NCI-H1092 (cell line): ENCODE data around the gene ABCC11.

Source experiments
- DNase-seq: peaks from one replicate; lab custom pipeline; 2025; lab: John Stamatoyannopoulos, UW

ABCC11 gene

GRCh38 chr16:48161906-48162305, 85.4 kb downstream of the ABCC11 start:
- no peak for DNase-seq

- DNase-seq = no peak
Observed at GRCh38 chr16:48160575-48160974, 86.8 kb downstream of the ABCC11 start.

DNA sequence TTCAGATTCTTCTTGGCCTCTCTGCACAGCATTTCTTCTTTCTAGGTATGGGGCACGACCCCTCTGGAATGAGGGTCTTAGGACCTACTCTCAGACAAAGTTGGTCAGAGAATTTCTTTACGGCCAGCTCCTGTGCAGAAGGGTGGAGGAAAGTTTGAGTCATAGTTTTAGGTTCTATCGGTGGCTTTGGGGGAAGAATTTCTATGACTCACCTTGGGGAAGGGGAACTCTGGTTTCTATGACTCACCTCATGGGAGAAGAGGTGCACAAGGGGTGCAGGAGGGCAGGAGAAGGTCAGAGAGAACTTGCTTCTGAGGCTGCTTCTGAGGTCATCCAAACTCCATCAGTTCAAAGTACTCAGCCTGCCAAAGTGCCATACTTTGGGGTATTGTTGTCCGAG, 89.0 kb downstream of the ABCC11 start:
- DNase-seq = no peak

DNA sequence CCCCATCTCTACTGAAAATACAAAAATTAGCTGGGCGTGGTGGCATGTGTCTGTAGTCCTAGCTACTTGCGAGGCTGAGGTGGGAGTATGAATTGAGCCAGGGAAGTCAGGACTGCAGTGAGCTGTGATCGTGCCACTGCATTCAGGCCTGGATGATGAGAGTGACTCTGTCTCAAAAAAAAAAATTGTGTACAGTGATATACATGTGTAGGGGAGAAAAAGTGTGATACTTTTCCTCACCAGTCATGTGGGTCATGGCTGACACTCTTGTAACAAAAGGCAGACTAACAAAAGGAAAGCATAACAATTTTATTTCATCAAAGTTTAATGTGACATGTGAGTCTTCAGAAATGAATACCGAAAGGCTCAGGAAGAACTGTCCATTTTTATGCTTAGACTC, 89.5 kb downstream of the ABCC11 start:
- DNase-seq = no peak

- no peak for DNase-seq
Observed at GRCh38 chr16:48157302-48157701, 90.0 kb downstream of the ABCC11 start.

DNA sequence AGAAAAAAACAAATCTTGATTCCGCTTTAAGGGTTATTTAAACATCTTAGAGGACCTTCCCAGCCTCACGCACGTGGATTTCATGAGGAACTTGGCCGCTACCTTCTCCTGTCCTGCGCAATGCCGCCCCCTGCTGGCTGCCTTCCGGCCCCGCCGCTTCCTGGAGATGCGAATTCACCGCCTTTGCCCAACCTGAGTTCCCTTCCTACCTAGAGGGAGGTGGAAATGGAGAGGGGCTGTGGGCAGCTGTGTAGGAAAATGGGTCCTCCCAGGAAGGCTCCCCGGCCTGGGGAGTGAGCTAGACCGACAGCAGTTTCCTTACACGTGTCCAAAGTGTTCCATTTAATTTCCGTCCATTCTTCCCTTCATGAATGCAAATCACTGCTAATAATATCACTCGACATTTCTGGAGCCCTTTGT, 90.5 kb downstream of the ABCC11 start:
- peak; percentile 29 for DNase-seq

GRCh38 chr16:48155926-48156789, 91.2 kb downstream of the ABCC11 start, which contains the start of gene ABCC12:
Gene ABCC12, minus strand, starts transcription at chr16:48155993. Its CDS starts 9,569 bp downstream, at chr16:48146424.
- no peak for DNase-seq

- DNase-seq = no peak
Observed at GRCh38 chr16:48153774-48154173, 93.6 kb downstream of the ABCC11 start.

DNA sequence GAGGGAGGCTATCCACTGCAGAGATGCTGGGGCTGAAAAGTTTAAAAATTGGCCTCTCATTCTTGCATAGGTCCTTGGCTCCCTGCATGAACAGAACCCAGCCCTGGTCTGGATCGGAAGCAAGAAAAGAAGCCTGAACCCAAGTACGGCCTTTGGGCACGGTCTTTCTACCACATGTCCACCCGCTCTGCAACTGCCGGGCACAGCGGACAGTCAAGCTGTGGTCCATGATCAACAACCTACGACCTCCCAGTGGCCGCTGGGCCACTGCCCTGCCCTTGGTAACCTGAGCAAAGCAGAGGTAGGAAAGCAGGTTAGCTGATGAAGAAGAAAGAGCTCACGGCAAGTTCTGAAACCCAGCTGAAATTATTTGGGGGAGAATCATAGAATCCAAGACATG, 95.1 kb downstream of the ABCC11 start:
- no peak for DNase-seq

GRCh38 chr16:48150707-48151106, 96.6 kb downstream of the ABCC11 start:
- no peak for DNase-seq

DNA sequence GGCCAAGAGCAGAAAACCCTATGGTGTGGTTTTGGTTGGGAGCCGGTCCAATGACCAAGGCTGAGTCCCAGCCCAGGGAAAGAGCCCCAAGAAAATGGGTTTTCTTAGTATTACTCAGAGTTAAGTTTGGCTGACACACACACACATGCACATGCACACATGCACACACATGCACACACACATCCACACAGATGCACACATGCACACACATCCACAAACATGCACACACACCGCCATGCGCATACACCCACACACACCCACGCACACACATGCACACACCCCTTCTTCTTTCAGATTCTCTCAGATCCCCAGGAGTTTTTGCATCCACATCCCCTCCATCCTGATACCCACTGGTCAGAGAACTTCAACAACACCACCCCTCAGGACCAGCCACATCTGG, 100.6 kb downstream of the ABCC11 start:
- no peak for DNase-seq

GRCh38 chr16:48146131-48146530, 101.2 kb downstream of the ABCC11 start:
- DNase-seq = no peak

DNA sequence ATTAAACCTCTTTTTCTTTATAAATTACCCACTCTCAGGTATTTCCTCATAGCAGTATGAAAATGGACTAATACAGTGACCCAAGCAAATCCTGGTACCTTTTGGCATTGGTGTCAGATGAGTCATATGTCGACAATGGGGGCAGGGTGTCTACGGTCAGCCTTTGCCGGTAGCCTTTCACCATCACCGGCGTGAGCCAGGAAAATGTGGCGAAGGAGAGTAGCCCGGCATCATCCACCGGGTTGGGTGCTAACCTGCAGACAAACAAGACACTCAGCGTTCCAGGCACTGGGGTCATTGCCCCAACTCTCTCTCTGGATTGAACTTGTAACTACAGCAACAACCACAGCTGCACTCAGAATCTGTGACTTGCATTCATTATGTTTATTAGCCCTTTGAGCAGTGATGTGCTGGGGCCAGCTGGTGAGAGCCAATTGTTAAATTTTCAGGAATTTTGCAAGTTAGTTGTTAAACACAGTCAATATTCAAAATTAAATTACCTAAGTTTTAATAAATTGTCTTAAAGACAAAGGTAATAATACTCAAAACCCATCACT, 103.4 kb downstream of the ABCC11 start:
- DNase-seq = no peak

DNA sequence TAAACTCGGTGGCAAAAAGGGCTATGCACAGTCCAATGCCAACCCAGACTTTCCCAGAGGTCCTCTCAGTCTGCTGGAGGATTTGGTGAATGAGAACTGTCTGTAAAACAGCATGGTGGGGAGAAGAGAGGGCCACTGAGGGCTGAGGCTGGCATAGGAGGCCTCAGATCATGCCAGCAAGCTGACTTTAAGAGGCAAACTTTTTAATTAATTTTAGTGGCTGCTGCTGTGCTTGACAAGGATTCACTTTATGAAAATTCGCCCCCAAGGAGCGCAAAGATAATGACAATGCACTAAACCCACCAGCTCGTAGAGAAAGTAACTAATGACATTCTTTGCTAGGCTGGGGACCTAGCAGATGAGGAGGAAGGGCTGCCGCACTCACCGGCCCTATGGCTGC, 106.5 kb downstream of the ABCC11 start:
- no peak for DNase-seq

- DNase-seq = no peak
Observed at GRCh38 chr16:48139517-48139916, 107.8 kb downstream of the ABCC11 start.

DNA sequence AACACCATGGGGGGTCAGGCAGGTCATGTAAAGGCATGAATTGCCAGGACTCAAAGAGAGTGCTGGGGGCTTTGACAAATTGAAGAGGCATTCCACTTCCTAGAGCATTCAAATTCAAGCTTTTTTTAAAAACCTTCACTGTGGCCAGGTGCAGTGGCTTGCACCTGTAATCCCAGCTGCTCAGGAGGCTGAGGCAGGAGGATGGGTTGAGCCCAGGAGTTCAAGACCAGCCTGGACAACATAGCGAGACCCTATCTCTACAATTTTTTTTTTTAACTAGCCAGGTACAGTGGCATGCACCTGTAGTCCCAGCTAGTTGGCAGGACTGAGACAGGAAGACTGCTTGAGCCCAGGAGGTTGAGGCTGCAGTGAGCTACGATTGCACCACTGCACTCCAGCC, 108.8 kb downstream of the ABCC11 start:
- no peak for DNase-seq

- no peak for DNase-seq
Observed at GRCh38 chr16:48137822-48138221, 109.5 kb downstream of the ABCC11 start.

DNA sequence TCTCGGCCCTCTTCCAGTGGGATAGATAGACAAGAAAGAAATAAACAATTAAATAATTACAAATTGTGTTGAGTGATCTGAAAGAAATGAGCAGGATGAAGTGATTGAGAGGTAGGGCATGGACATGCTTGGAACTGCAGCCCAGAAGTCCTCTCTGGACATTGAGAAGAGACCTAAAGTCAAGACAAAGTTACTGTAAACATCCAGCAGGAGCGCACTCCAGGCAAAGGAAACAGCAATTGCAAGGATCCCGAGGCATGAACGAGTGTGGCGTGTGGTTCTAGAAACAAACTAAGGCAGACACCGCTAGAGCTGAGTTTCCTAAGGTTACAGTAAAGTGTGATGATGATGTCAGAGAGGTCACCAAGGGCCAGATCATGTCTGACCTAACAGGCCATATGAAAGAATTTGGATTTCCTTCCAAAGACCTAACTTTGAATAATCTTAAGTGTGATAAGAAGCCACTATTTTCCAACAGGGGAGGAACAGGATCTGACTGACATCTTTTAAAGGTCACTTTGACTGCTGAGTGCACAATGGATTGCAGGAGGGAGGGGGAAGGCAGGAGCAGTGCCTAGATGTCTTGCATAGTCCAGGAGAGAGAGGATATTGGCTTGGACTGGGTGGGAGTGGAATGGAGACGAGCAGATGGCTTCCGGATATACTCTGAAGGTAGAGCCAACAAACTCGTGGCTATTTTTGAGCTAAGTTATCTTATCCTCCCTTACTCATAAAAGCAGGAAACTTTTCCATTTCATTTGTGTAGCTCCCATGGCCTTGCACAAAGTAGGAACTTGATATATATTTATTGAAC, 110.6 kb downstream of the ABCC11 start:
- DNase-seq = no peak

DNA sequence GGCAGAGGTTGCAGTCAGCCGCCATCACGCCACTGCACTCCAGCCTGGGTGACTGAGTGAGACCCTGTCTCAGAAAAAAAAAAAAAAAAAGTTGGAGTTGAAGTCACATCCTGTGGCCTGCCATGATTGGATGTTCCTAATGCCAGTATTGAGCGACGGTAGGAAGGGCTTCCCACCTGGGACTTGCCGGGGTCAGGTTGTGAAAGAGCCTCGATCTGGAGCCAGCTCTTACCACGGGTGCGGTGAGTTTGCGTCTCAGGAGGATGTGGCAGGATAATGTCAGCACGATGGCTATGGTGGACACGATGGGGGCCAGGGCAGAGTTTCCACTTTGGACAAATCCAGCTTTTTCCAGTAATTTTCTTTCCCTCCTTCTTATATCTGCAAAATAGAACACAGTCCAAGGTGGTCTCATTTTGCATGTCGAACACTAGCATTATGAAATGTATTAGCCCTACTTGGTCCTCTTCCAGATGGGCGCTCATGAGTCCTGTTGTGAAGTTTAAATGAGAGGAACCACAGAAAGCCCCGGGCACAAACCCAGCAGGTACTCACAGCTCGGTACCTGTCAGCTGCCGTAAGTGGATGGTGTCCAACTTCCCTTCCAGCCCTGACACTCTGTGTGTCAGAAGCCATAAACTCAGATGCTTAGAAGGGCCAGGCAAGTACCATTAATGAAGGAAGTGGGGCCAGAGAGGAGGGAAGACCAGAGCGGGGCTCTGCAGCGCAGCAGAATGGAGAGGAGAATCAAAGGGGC, 113.7 kb downstream of the ABCC11 start:
- DNase-seq = peak; percentile 34

GRCh38 chr16:48132696-48133095, 114.6 kb downstream of the ABCC11 start:
- DNase-seq = no peak

DNA sequence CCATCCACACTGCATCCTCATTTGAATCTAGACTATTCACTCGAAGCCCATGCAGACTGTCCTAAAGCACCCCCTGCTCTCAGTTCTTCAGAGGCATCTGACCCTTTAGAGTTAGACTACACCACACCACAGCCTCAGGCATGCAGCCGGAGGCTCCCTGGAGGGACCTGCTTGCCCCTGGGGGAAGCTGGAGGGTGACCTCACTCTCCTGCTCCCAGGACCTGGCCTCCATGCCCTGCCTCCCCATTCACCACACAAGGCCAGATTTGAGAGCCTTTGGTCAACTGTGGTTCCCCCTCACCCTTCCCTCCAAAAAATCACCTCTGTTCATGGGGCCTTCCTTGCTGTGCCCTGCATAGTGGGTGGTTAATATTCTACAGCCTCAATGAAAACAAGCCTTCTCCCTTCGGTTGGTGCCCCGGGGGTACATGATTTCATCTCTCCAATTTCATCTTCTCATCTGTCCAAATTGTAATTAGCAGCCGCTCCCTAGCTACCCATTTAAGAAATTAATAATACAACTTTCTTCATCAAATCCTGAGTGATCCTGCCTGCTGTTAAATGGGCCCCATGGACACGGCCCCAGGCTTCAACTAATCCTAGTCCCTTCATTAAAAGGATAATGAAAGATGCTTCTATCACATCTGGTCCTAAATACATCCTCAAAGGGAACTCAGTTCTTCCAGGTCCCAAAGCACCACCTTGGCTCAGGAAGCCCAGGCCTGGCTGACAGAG, 116.0 kb downstream of the ABCC11 start:
- no peak for DNase-seq
